ENCODE measurements around the gene AKAP5. TPM values are rescaled to one million over a fixed set of nuclear protein-coding genes. Genes with fewer than 3 reads are reported as not detected.

The AKAP5 gene
- total and polyA plus RNA-seq, 2 of the 8 experiments (the other 6 are each of a cell fraction or from before 2014, with no cell fraction given), result 0.50 to 3.8 TPM

DNA sequence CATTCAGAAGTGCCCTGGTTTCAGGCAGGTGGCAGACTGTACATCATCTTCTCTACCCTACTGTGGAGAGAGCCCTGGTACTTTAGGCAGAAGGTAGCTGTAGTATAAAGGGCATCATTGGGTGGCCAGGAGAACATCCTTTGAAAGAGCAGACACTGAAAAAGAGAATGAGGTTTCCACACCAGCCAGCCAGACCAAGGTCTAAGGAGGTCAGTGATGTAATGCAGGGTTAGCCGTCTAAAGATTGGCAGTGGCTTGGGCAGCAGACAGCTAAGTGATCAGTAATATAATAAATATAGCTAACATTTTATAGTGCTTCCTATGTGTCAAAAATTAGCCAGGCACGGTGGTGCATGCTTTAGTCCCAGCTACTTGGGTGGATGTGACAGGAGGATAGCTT lies 26.3 kb downstream of the AKAP5 start (continued):
- TF ChIP-seq EP300 (IDR thresholded peaks at IDR 0.05; ENCODE audit: borderline replicate concordance in 1 of 2, low read depth in 2 of 2, low read length in 2 of 2) (no peak), HDAC2 (IDR thresholded peaks at IDR 0.05; ENCODE audit: borderline replicate concordance in 1 of 2, low read depth in 2 of 2, low read length in 2 of 2) (no peak)
